Ishikawa (cell line): ENCODE results near the gene PPDPF.

Experiments used
- EGR1 ChIP-seq: IDR thresholded peaks from 2 replicates; pipeline ENCODE4 v1.6.1; 2012
- FOXM1 ChIP-seq: IDR thresholded peaks from 2 replicates; pipeline ENCODE4 v1.6.1; 2012; ENCODE audit warnings: low read depth, borderline replicate concordance
- RAD21 ChIP-seq: IDR thresholded peaks from 2 replicates; pipeline ENCODE4 v1.6.1; 2012; ENCODE audit warnings: low read depth
- REST ChIP-seq: IDR thresholded peaks from 2 replicates; pipeline ENCODE4 v1.6.1; 2012; ENCODE audit warnings: low read depth, mild to moderate bottlenecking

- TF ChIP-seq EGR1 = no peak
- no peak for TF ChIP-seq RAD21
- no peak for TF ChIP-seq REST
- TF ChIP-seq FOXM1 = no peak
Observed at GRCh38 chr20:63529180-63529860, 8.8 kb downstream of the PPDPF start.
